Liver (tissue), 9 donors: Measurements from ENCODE around the gene IQCH. TPM values are rescaled to one million over a fixed set of nuclear protein-coding genes. Genes with fewer than 3 reads are reported as not detected.

ENCODE experiments used
- DNase-seq: peaks from one replicate; pipeline ENCODE4 v3.0.0-alpha.2; 2017; ENCODE audit warnings: low spot score
- H3K27ac ChIP-seq, 2 donors: one replicate each; pipeline ENCODE4 v1.7.0; 2013; ENCODE audit warnings: inconsistent platforms in 2 of 2, low read length in 2 of 2, control low read depth in 1 of 2, low read depth in 1 of 2, mild to moderate bottlenecking in 1 of 2
- H3K27me3 ChIP-seq, 4 donors: one replicate each; pipeline versions ENCODE4 v1.6.1 to v1.7.0; 2013; ENCODE audit warnings: low read length in 3 of 4, inconsistent platforms in 1 of 4, mild to moderate bottlenecking in 1 of 4, moderate library complexity in 1 of 4; ENCODE audit not compliant: control insufficient read depth in 4 of 4, insufficient read depth in 4 of 4
- H3K36me3 ChIP-seq, 4 donors: one replicate each; pipeline versions ENCODE4 v1.6.1 to v1.7.0; 2013; ENCODE audit warnings: low read length in 3 of 4, mild to moderate bottlenecking in 3 of 4, low read depth in 1 of 4, moderate library complexity in 1 of 4; ENCODE audit not compliant: control insufficient read depth in 4 of 4, insufficient read depth in 3 of 4
- H3K4me1 ChIP-seq, 4 donors: one replicate each; pipeline versions ENCODE4 v1.6.1 to v1.7.0; 2013; ENCODE audit warnings: low read length in 3 of 4, mild to moderate bottlenecking in 3 of 4, moderate library complexity in 1 of 4; ENCODE audit not compliant: control insufficient read depth in 4 of 4, insufficient read depth in 4 of 4
- H3K4me3 ChIP-seq, 3 donors: one replicate each; pipeline versions ENCODE4 v1.6.1 to v1.7.0; 2013; ENCODE audit warnings: low read length in 3 of 3, control low read depth in 1 of 3, low read depth in 1 of 3, mild to moderate bottlenecking in 1 of 3
- H3K9ac ChIP-seq, 2 donors: one replicate each; pipeline ENCODE4 v1.7.0; 2013; ENCODE audit warnings: low read length in 2 of 2, mild to moderate bottlenecking in 2 of 2, moderate library complexity in 2 of 2, control low read depth in 1 of 2, low read depth in 1 of 2
- H3K9me3 ChIP-seq, 4 donors: one replicate each; pipeline versions ENCODE4 v1.6.1 to v1.7.0; 2013; ENCODE audit warnings: low read length in 3 of 4; ENCODE audit not compliant: control insufficient read depth in 4 of 4
- ATF3 ChIP-seq: IDR thresholded peaks from 2 replicates; pipeline ENCODE4 v1.6.1; 2016; ENCODE audit warnings: antibody characterized with exemption
- CTCF ChIP-seq: fragments of 150-350 bp; IDR thresholded peaks from 2 replicates; pipeline ENCODE4 v1.5.1; 2017; ENCODE audit warnings: improper control_type of control experiment, low read depth, low read length; ENCODE audit not compliant: missing input control
- EGR1 ChIP-seq, 2 donors: IDR thresholded peaks; 2 replicates each; pipeline ENCODE4 v1.6.1; 2016 to 2018; ENCODE audit warnings: antibody characterized with exemption in 2 of 2, low read depth in 2 of 2
- FOXA1 ChIP-seq: IDR thresholded peaks from 2 replicates; pipeline ENCODE4 v1.6.1; 2016; ENCODE audit warnings: antibody characterized with exemption
- FOXA2 ChIP-seq: IDR thresholded peaks from 2 replicates; pipeline ENCODE4 v1.6.1; 2016; ENCODE audit warnings: antibody characterized with exemption
- GABPA ChIP-seq, 2 donors: IDR thresholded peaks in 1 of 2; conservative IDR thresholded peaks in 1 of 2; 2 replicates each; pipeline ENCODE4 v1.6.1; 2016; ENCODE audit warnings: antibody characterized with exemption in 2 of 2, mild to moderate bottlenecking in 1 of 2, moderate library complexity in 1 of 2
- HNF4A ChIP-seq, 2 donors: conservative IDR thresholded peaks; 2 replicates each; pipeline ENCODE4 v1.6.1; 2016; ENCODE audit warnings: antibody characterized with exemption in 2 of 2, mild to moderate bottlenecking in 2 of 2
- HNF4G ChIP-seq: IDR thresholded peaks from 2 replicates; pipeline ENCODE4 v1.6.1; 2016; ENCODE audit warnings: antibody characterized with exemption
- JUND ChIP-seq, 2 donors: IDR thresholded peaks; 2 replicates each; pipeline ENCODE4 v1.6.1; 2016; ENCODE audit warnings: antibody characterized with exemption in 2 of 2
- MAX ChIP-seq: IDR thresholded peaks from 2 replicates; pipeline ENCODE4 v1.6.1; 2016; ENCODE audit warnings: antibody characterized with exemption
- NR2F2 ChIP-seq: IDR thresholded peaks from 2 replicates; pipeline ENCODE4 v1.6.1; 2016; ENCODE audit warnings: antibody characterized with exemption
- RAD21 ChIP-seq, 2 donors: IDR thresholded peaks; 2 replicates each; pipeline ENCODE4 v1.6.1; 2016; ENCODE audit warnings: antibody characterized with exemption in 2 of 2, mild to moderate bottlenecking in 2 of 2
- REST ChIP-seq: IDR thresholded peaks from 2 replicates; pipeline ENCODE4 v1.6.1; 2016; ENCODE audit warnings: antibody characterized with exemption, mild to moderate bottlenecking
- RXRA ChIP-seq, 2 donors: IDR thresholded peaks; 2 replicates each; pipeline ENCODE4 v1.6.1; 2017 to 2018; ENCODE audit warnings: antibody characterized with exemption in 2 of 2, mild to moderate bottlenecking in 1 of 2
- SP1 ChIP-seq: IDR thresholded peaks from 2 replicates; pipeline ENCODE4 v1.6.1; 2018; ENCODE audit warnings: antibody characterized with exemption, mild to moderate bottlenecking
- TAF1 ChIP-seq: conservative IDR thresholded peaks from 2 replicates; pipeline ENCODE4 v1.6.1; 2016; ENCODE audit warnings: antibody characterized with exemption, mild to moderate bottlenecking
- YY1 ChIP-seq: IDR thresholded peaks from 2 replicates; pipeline ENCODE4 v1.6.1; 2016; ENCODE audit warnings: antibody characterized with exemption, mild to moderate bottlenecking
- ZBTB33 ChIP-seq: IDR thresholded peaks from 2 replicates; pipeline ENCODE4 v1.6.1; 2016; ENCODE audit warnings: antibody characterized with exemption
- WGBS: extraction: QIAGEN DNeasy Blood & Tissue Kit; methylation state at CpG from one replicate; pipeline ENCODE4 v1.1.7; 2013; 5-methylcytosine and 5-hydroxymethylcytosine counted together
- polyA plus RNA-seq, 2 donors: library from polyadenylated mRNA; stranded (reverse) in 1 of 2; unstranded in 1 of 2; fragments of 200-250 nt in 1 of 2; fragments of >200 nt in 1 of 2; fragmentation: Nextera tagmentation in 1 of 2; extraction: Ambion mirVana in 1 of 2; gene quantifications; one replicate each; pipeline versions ENCODE4 v1.2.1 to v1.2.3, GENCODE V29; 2013 to 2015
- total RNA-seq, 2 donors: library from RNA; depleted of rRNA; stranded (reverse); fragments of >200 nt; gene quantifications; one replicate each; pipeline ENCODE4 v1.2.3, GENCODE V29; 2014
- donor health status: healthy.
- donor health status: healthy.
- donor health status: healthy.
- donor health status: healthy.
- donor health status: healthy.

IQCH gene
- total and polyA plus RNA-seq, 4 donors: 0.23 to 1.6 (median 0.86) TPM

GRCh38 chr15:67327312-67327711 is 72.7 kb downstream of the IQCH start:
- Histone ChIP-seq H3K36me3 (no peaks in the 10 kb centered on the region), H3K9ac (no peak overlapping the region), H3K27me3 (no peaks in the 10 kb centered on the region), H3K4me3 (no peak overlapping the region), H3K9me3 (peaks cover 0 to 3% (median 1%) of the 10 kb centered on the region in 4 donors), H3K4me1 (no peaks in the 10 kb centered on the region), H3K27ac (no peak overlapping the region)
- no peak for DNase-seq
- no peak for TF ChIP-seq RAD21 (IDR thresholded peaks at IDR 0.05)
- no peak for TF ChIP-seq MAX
- no peak for TF ChIP-seq REST
- TF ChIP-seq GABPA (IDR thresholded peaks at IDR 0.05 in 1 of 2, conservative IDR thresholded peaks at IDR 0.05 in 1 of 2): no peak
- TF ChIP-seq ATF3: no peak
- no peak for TF ChIP-seq NR2F2
- no peak for TF ChIP-seq TAF1
- no peak for TF ChIP-seq SP1
- no peak for TF ChIP-seq JUND (IDR thresholded peaks at IDR 0.05)
- no peak for TF ChIP-seq ZBTB33
- TF ChIP-seq EGR1 (IDR thresholded peaks at IDR 0.05; ENCODE audit: low read depth in 2 of 2): no peak
- no peak for TF ChIP-seq FOXA1
- TF ChIP-seq FOXA2: no peak
- TF ChIP-seq HNF4A (conservative IDR thresholded peaks at IDR 0.05): no peak
- WGBS: 85% methylated on average over 1 of the region's 1 CpG

GRCh38 chr15:67327737-67328136 is 73.2 kb downstream of the IQCH start:
- Histone ChIP-seq H3K4me1 (no peaks in the 10 kb centered on the region), H3K27me3 (no peaks in the 10 kb centered on the region), H3K4me3 (no peak overlapping the region), H3K27ac (no peak overlapping the region), H3K9me3 (peaks cover 0 to 3% (median under 1%) of the 10 kb centered on the region in 4 donors), H3K9ac (no peak overlapping the region), H3K36me3 (no peaks in the 10 kb centered on the region)
- no peak for DNase-seq
- TF ChIP-seq RAD21 (IDR thresholded peaks at IDR 0.05) (no peak), YY1 (no peak), CTCF (no peak), SP1 (no peak), EGR1 (IDR thresholded peaks at IDR 0.05; ENCODE audit: low read depth in 2 of 2) (no peak), HNF4G (no peak), HNF4A (conservative IDR thresholded peaks at IDR 0.05) (no peak), REST (no peak), GABPA (IDR thresholded peaks at IDR 0.05 in 1 of 2, conservative IDR thresholded peaks at IDR 0.05 in 1 of 2) (no peak), TAF1 (no peak), ZBTB33 (no peak), RXRA (IDR thresholded peaks at IDR 0.05) (no peak), FOXA1 (no peak), NR2F2 (no peak), ATF3 (no peak)
